Liver (tissue), 3 donors: Measurements from ENCODE around the gene CEP170.

ENCODE experiments used
- CTCF ChIP-seq: fragments of 150-350 bp; IDR thresholded peaks from 2 replicates; pipeline ENCODE4 v1.5.1; 2017; ENCODE audit warnings: improper control_type of control experiment, low read depth, low read length; ENCODE audit not compliant: missing input control
- EGR1 ChIP-seq, 2 donors: IDR thresholded peaks; 2 replicates each; pipeline ENCODE4 v1.6.1; 2016 to 2018; ENCODE audit warnings: antibody characterized with exemption in 2 of 2, low read depth in 2 of 2
- FOXA1 ChIP-seq: IDR thresholded peaks from 2 replicates; pipeline ENCODE4 v1.6.1; 2016; ENCODE audit warnings: antibody characterized with exemption
- MAX ChIP-seq: IDR thresholded peaks from 2 replicates; pipeline ENCODE4 v1.6.1; 2016; ENCODE audit warnings: antibody characterized with exemption
- NR2F2 ChIP-seq: IDR thresholded peaks from 2 replicates; pipeline ENCODE4 v1.6.1; 2016; ENCODE audit warnings: antibody characterized with exemption
- RXRA ChIP-seq, 2 donors: IDR thresholded peaks; 2 replicates each; pipeline ENCODE4 v1.6.1; 2017 to 2018; ENCODE audit warnings: antibody characterized with exemption in 2 of 2, mild to moderate bottlenecking in 1 of 2
- TAF1 ChIP-seq: conservative IDR thresholded peaks from 2 replicates; pipeline ENCODE4 v1.6.1; 2016; ENCODE audit warnings: antibody characterized with exemption, mild to moderate bottlenecking
- donor health status: healthy.
- donor health status: healthy.

DNA sequence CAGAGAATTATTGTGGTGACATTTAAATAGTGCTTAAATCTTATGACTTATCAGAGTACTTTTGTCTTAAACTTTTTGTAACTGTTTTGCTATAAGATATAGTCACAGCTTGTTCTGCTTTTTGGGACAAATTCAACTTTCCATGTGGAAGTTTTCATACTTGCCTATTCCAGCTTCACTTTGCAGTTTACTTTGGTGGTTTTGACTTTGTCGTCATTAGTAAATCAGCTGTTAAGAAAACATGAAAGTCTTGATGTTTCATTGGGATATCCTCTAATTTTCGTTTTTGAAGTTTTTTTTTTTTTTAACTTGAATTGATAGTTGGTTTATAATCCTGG lies 32.0 kb upstream of the CEP170 start:
- TF ChIP-seq TAF1 (no peak), RXRA (IDR thresholded peaks at IDR 0.05) (no peak), CTCF (no peak), EGR1 (IDR thresholded peaks at IDR 0.05; ENCODE audit: low read depth in 2 of 2) (no peak), MAX (no peak), FOXA1 (no peak), NR2F2 (no peak)
